PC-3 (cell line): ENCODE results near the gene FBXO42.

Experiments used
- EZH2 ChIP-seq: fragments of 300-600 bp; sonication (generic); IDR thresholded peaks from one replicate; pipeline ENCODE4 v1.6.1; 2017; ENCODE audit warnings: antibody characterized with exemption, mild to moderate bottlenecking, low read length; ENCODE audit not compliant: unreplicated experiment
- TF ChIP-seq, protein P1 (sequence below): fragments of 300-600 bp; sonication (generic); conservative IDR thresholded peaks from 2 replicates; pipeline ENCODE4 v1.5.1; 2017; ENCODE audit warnings: antibody characterized with exemption, low read depth, mild to moderate bottlenecking, low read length

DNA sequence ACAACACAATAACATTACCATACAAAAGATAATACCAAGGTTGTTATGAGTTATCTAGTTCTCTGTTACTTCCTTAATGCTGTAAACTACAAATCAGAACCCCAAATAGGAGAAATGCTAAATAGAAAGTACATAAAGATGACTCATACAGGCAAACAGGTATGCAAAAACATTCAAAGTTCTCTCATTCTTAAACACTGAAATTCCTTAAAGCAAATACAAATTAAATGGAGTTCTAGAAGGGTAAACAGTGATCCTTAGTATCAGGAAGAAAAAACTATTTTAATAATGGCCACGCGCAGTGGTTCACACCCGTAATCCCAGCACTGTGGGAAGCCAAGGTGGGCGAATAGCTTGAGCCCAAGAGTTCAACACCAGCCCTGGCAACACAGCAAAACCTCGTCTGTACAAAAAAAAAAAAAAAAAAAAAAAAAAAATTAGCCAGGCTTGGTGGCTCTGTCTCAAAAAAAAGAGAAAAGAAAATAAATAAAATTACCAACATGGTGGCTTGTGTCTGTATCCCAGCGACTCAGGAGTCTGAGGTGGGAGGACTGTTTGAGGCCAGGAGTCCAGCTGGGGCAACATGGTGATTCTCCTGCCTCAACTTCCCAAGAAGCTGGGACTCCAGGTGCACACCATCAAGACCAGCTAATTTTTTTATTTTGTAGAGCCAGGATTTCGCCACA is 17.5 kb downstream of the FBXO42 start:
- TF ChIP-seq, protein P1, sequence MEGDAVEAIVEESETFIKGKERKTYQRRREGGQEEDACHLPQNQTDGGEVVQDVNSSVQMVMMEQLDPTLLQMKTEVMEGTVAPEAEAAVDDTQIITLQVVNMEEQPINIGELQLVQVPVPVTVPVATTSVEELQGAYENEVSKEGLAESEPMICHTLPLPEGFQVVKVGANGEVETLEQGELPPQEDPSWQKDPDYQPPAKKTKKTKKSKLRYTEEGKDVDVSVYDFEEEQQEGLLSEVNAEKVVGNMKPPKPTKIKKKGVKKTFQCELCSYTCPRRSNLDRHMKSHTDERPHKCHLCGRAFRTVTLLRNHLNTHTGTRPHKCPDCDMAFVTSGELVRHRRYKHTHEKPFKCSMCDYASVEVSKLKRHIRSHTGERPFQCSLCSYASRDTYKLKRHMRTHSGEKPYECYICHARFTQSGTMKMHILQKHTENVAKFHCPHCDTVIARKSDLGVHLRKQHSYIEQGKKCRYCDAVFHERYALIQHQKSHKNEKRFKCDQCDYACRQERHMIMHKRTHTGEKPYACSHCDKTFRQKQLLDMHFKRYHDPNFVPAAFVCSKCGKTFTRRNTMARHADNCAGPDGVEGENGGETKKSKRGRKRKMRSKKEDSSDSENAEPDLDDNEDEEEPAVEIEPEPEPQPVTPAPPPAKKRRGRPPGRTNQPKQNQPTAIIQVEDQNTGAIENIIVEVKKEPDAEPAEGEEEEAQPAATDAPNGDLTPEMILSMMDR: no peak
- no peak for TF ChIP-seq EZH2
